HCT116 (cell line): ENCODE results near the gene RNF146. TPM values are rescaled to one million over a fixed set of nuclear protein-coding genes. Genes with fewer than 3 reads are reported as not detected.

Experiments used
- ATAC-seq: fragments of 200-7000 bp; cut with Tn5 transposase; 2 replicates; pipeline ENCODE4 v1.9.1; 2020; ENCODE audit warnings: mild to moderate bottlenecking, moderate library complexity
- Bru-seq: library from RNA; stranded (reverse); fragments of 400-500 nt; gene quantifications from one replicate; lab custom pipeline; 2021; lab: Mats Ljungman, UMichigan
- BruChase-seq, 2 experiments: library from RNA; stranded (reverse); fragments of 400-500 nt; gene quantifications; one replicate each; lab custom pipeline; 2021; lab: Mats Ljungman, UMichigan
- BruUV-seq: library from RNA; stranded (reverse); fragments of 400-500 nt; replicated peaks from 2 replicates; lab custom pipeline; 2021; lab: Mats Ljungman, UMichigan
- CTCF ChIA-PET: fragments of 300-600 bp; sonication (Branson Sonifier 250); formaldehyde crosslinking; loops from one replicate; lab custom pipeline; 2021; ENCODE audit warnings: antibody characterized with exemption; lab: Charles Lee
- POLR2A ChIA-PET: fragments of 300-600, 350-600 bp; sonication (Branson Sonifier 250); formaldehyde crosslinking; loops from one replicate; lab custom pipeline; 2021; ENCODE audit warnings: antibody characterized with exemption; lab: Charles Lee
- RAD21 ChIA-PET, 2 experiments: fragments of 300-600 bp; sonication (Branson Sonifier 250); formaldehyde crosslinking; loops; one replicate each; lab custom pipeline; 2023; ENCODE audit warnings: low total read pairs in 2 of 2; ENCODE audit not compliant: uncharacterized antibody in 2 of 2, unreplicated experiment in 2 of 2, low non-redundant PET in 1 of 2; lab: Charles Lee
- DNase-seq: peaks from one replicate; pipeline ENCODE4 v3.0.0-alpha.2; 2010; ENCODE audit warnings: low read depth, low spot score
- H2AFZ ChIP-seq: fragments of 200-600 bp; shearing (Covaris generic), sonication (generic); 2 replicates; pipeline ENCODE4 v1.6.1; 2017; ENCODE audit warnings: low read depth, mixed run types, mixed read lengths, antibody characterized with exemption, low read length; ENCODE audit not compliant: poor library complexity, severe bottlenecking
- H3K27ac ChIP-seq: 2 replicates; pipeline ENCODE4 v1.5.1; 2012; ENCODE audit warnings: low read depth, low read length
- H3K27me3 ChIP-seq: fragments of 200-600 bp; sonication (generic); 2 replicates; pipeline ENCODE4 v1.6.1; 2016; ENCODE audit warnings: mixed run types, low read length, mixed read lengths; ENCODE audit not compliant: insufficient read depth
- H3K36me3 ChIP-seq, 2 experiments: fragments of 200-500 bp in 1 of 2; fragments of 200-600 bp in 1 of 2; sonication (Bioruptor generic) in 1 of 2; sonication (generic) in 1 of 2; 2 replicates each; pipeline versions ENCODE4 v1.5.1 to v1.6.1; 2014 to 2016; ENCODE audit warnings: low read length in 2 of 2, inconsistent platforms in 1 of 2, mixed read lengths in 1 of 2, mixed run types in 1 of 2; ENCODE audit not compliant: insufficient read depth in 2 of 2, control insufficient read depth in 1 of 2
- H3K4me1 ChIP-seq, 2 experiments: fragments of 200-600 bp in 1 of 2; sonication (generic) in 1 of 2; 2 replicates each; pipeline versions ENCODE4 v1.5.1 to v1.6.1; 2012 to 2017; ENCODE audit warnings: low read length in 2 of 2, inconsistent platforms in 1 of 2, mild to moderate bottlenecking in 1 of 2, mixed read lengths in 1 of 2, mixed run types in 1 of 2, moderate library complexity in 1 of 2; ENCODE audit not compliant: insufficient read depth in 2 of 2, control insufficient read depth in 1 of 2
- H3K4me2 ChIP-seq: fragments of 200-600 bp; sonication (generic); 2 replicates; pipeline ENCODE4 v1.6.1; 2017; ENCODE audit warnings: mixed run types, low read length, mixed read lengths
- H3K4me3 ChIP-seq, 2 experiments: fragments of 200-600 bp in 1 of 2; sonication (generic) in 1 of 2; replicated peaks in 1 of 2; 2 replicates each; pipeline ENCODE4 v1.5.1; 2011 to 2016; ENCODE audit warnings: low read length in 2 of 2, control low read depth in 1 of 2, low read depth in 1 of 2, mild to moderate bottlenecking in 1 of 2, mixed read lengths in 1 of 2, mixed run types in 1 of 2
- H3K79me2 ChIP-seq: fragments of 200-600 bp; sonication (generic); 2 replicates; pipeline ENCODE4 v1.6.1; 2017; ENCODE audit warnings: mild to moderate bottlenecking, mixed run types, low read length, moderate library complexity, mixed read lengths; ENCODE audit not compliant: insufficient read depth
- H3K9ac ChIP-seq: fragments of 200-600 bp; sonication (generic); 2 replicates; pipeline ENCODE4 v1.6.1; 2016; ENCODE audit warnings: low read length, mixed read lengths
- H3K9me2 ChIP-seq: fragments of 200-600 bp; sonication (generic), shearing (Covaris generic); 2 replicates; pipeline ENCODE4 v1.6.1; 2017; ENCODE audit warnings: mixed run types, mild to moderate bottlenecking, moderate library complexity; ENCODE audit not compliant: insufficient read depth
- H3K9me3 ChIP-seq, 2 experiments: fragments of 200-500 bp in 1 of 2; fragments of 200-600 bp in 1 of 2; sonication (Bioruptor generic) in 1 of 2; sonication (generic) in 1 of 2; 2 replicates each; pipeline ENCODE4 v1.6.1; 2014 to 2017; ENCODE audit warnings: low read length in 2 of 2, mixed read lengths in 2 of 2, inconsistent platforms in 1 of 2, low read depth in 1 of 2, mild to moderate bottlenecking in 1 of 2, mixed run types in 1 of 2, moderate library complexity in 1 of 2; ENCODE audit not compliant: control insufficient read depth in 1 of 2, insufficient read depth in 1 of 2
- H4K20me1 ChIP-seq: fragments of 200-600 bp; sonication (generic), shearing (Covaris generic); 2 replicates; pipeline ENCODE4 v1.6.1; 2017; ENCODE audit warnings: mixed run types, mild to moderate bottlenecking, moderate library complexity; ENCODE audit not compliant: insufficient read depth
- CBX3 ChIP-seq: IDR thresholded peaks from 2 replicates; pipeline ENCODE4 v1.6.1; 2012; ENCODE audit warnings: low read depth
- CTCF ChIP-seq, 3 experiments: fragments of 200-600 bp in 1 of 3; sonication (generic) in 1 of 3; IDR thresholded peaks in 2 of 3; conservative IDR thresholded peaks in 1 of 3; 2 replicates each; pipeline ENCODE4 v1.5.1; 2012 to 2017; ENCODE audit warnings: low read depth in 2 of 3, low read length in 2 of 3, antibody characterized with exemption in 1 of 3, borderline replicate concordance in 1 of 3, control low read depth in 1 of 3, mild to moderate bottlenecking in 1 of 3, mixed read lengths in 1 of 3, mixed run types in 1 of 3, moderate library complexity in 1 of 3; ENCODE audit not compliant: insufficient read depth in 1 of 3
- ELF1 ChIP-seq: IDR thresholded peaks from 2 replicates; pipeline ENCODE4 v1.6.1; 2012; ENCODE audit warnings: low read depth, borderline replicate concordance
- JUND ChIP-seq: IDR thresholded peaks from 2 replicates; pipeline ENCODE4 v1.6.1; 2012
- MAX ChIP-seq: IDR thresholded peaks from 2 replicates; pipeline ENCODE4 v1.6.1; 2012
- POLR2A ChIP-seq: IDR thresholded peaks from 2 replicates; pipeline ENCODE4 v1.7.0; 2011; ENCODE audit warnings: borderline replicate concordance; ENCODE audit not compliant: insufficient read depth, insufficient read length; ENCODE audit errors: extremely low read depth
- RAD21 ChIP-seq: IDR thresholded peaks from 2 replicates; pipeline ENCODE4 v1.6.1; 2012; ENCODE audit warnings: low read depth, mild to moderate bottlenecking
- SIN3A ChIP-seq: IDR thresholded peaks from 2 replicates; pipeline ENCODE4 v1.6.1; 2012; ENCODE audit warnings: low read depth
- SRF ChIP-seq: IDR thresholded peaks from 2 replicates; pipeline ENCODE4 v1.6.1; 2012; ENCODE audit warnings: low read depth
- TCF7L2 ChIP-seq: IDR thresholded peaks from 2 replicates; pipeline ENCODE4 v1.7.0; 2011; ENCODE audit warnings: borderline replicate concordance, inconsistent platforms; ENCODE audit not compliant: insufficient read depth, insufficient read length; ENCODE audit errors: extremely low read depth
- YY1 ChIP-seq: IDR thresholded peaks from 2 replicates; pipeline ENCODE4 v1.6.1; 2011; ENCODE audit warnings: low read length, low read depth, moderate library complexity, mild to moderate bottlenecking; ENCODE audit not compliant: insufficient replicate concordance; ENCODE audit errors: extremely low read depth
- ZFX ChIP-seq: fragments of 450-650 bp; IDR thresholded peaks from 2 replicates; pipeline ENCODE4 v1.6.1; 2017
- intact Hi-C: fragments of 100-400 bp; cut with micrococcal nuclease; formaldehyde crosslinking; loops from 2 replicates; pipeline ENCODE4 v1.10.0; 2022
- long read RNA-seq: library from polyadenylated mRNA; unstranded; transcript quantifications from one replicate; pipeline ENCODE4 v2.0.0, GENCODE V29; 2021; ENCODE audit not compliant: unreplicated experiment
- polyA plus RNA-seq: library from polyadenylated mRNA; unstranded; fragments of >200 nt; gene quantifications from 2 replicates; pipeline ENCODE4 v1.2.1, GENCODE V29; 2012; ENCODE audit warnings: missing spikeins
- total RNA-seq: library from RNA; stranded (reverse); gene quantifications from one replicate; pipeline ENCODE4 v1.2.1, GENCODE V29; 2021; ENCODE audit not compliant: unreplicated experiment

RNF146 gene
- total RNA-seq (17.6 TPM), Bru-seq, nascent RNA (percentile 91 among the genes with signal in this experiment), BruChase-seq, experiment 1, labeled RNA remaining after a 6-hour chase (percentile 64 among the genes with signal in this experiment), BruChase-seq, experiment 2, labeled RNA remaining after a 2-hour chase (percentile 88 among the genes with signal in this experiment)
- polyA plus RNA-seq, result 12.0 and 15.2 TPM in 2 replicates
- long read RNA-seq, partial matches to known transcripts, result 1 of 8 reads
- long read RNA-seq, other reads (novel, unspliced or antisense), result 3 of 8 reads

DNA sequence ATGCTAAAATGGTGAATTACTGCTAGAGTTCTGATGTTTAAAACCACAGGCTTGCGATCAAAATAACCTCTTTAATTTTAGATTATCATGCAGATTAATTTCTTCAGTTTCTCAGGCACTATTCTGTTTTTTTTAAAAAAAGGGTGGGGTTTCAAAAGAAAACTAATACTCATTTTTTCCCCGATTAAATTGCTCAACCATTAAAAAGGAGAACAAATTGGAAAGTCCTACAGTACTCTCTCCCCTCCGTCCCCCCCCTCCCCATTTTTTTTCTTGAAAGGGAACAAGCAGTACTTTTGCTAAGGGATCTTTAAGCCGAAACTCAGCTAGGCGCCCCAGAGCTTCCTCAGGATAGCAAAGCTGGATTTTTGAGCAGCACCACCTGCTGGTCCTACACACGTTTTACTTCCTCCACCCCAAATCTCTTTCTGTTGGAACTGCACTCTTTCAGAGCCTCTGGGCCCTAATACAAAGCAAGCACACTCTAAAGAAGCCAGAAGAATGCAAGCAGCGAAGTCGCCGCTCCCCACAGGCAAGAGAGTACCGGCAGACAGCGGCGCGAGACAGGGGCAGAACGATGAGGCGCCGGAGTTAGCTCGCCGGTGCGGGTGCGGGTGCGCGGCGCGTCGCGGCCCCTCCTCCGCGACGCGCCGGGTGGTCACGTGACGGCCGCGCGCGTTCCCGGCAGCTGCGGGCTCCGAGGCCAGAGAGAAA lies at the start of gene RNF146:
TSS of gene RNF146 (plus strand) at position 687 of the 714 bp plus-strand sequence. CDS start 13,475 bp downstream, outside the sequence.
- POLR2A ChIA-PET, result interaction anchor here (0.6 to 1.2 kb wide), 6 partner anchors 20 to 283 kb away, joined by 3 to 4 read pairs (median 3); no protein-coding TSS in a partner anchor
- peak; percentile 84 for ATAC-seq
- no peaks in the 10 kb centered on the region for H3K36me3 ChIP-seq
- DNase-seq, result peak; percentile 75
- peak within 1 kb of the TSS; percentile 96 for H3K4me2 ChIP-seq
- no peaks in the 10 kb centered on the region for H3K27me3 ChIP-seq
- peaks cover 3 to 13% of the 10 kb centered on the region in 2 experiments; a peak in 3 of 4 replicates for H3K4me1 ChIP-seq
- H2AFZ ChIP-seq, result peak within 1 kb of the TSS; percentile 63
- H4K20me1 ChIP-seq, result no peaks in the 10 kb centered on the region
- BruUV-seq, result TSS peak; percentile 75
- RAD21 ChIA-PET, result interaction anchor here (0.6 to 1.4 kb wide), 3 partner anchors 76 to 374 kb away, joined by 3 to 6 read pairs (median 4); no protein-coding TSS in a partner anchor
- peak within 1 kb of the TSS; percentile 90 for H3K27ac ChIP-seq
- H3K4me3 ChIP-seq, result peak within 1 kb of the TSS; percentile 75 to 76
- H3K9ac ChIP-seq, result peak within 1 kb of the TSS; percentile 80
- peaks cover 41% of the 10 kb centered on the region for H3K79me2 ChIP-seq
- no peaks in the 10 kb centered on the region for H3K9me2 ChIP-seq
- peak; percentile 60 for TF ChIP-seq MAX
- TF ChIP-seq JUND, result no peak
- TF ChIP-seq RAD21, result peak; percentile 52
- TF ChIP-seq SRF, result no peak
- TF ChIP-seq YY1, result peak; percentile 20
- no peak for TF ChIP-seq ZFX
- TF ChIP-seq CTCF (IDR thresholded peaks at IDR 0.05 in 2 of 3, conservative IDR thresholded peaks at IDR 0.05 in 1 of 3; ENCODE audit: borderline replicate concordance in 1 of 3, insufficient read depth in 1 of 3, low read depth in 2 of 3, low read length in 2 of 3), result peak; percentile 64 to 74 (median 70); a peak in 5 of 6 replicates
- peak; percentile 14 for TF ChIP-seq TCF7L2
- TF ChIP-seq ELF1, result peak; percentile 13; the same call in 1 of the 2 replicates
- 0 out of 2 replicates have a peak, but pooled peaks have one; percentile 32 for TF ChIP-seq CBX3
- peak; percentile 5; the same call in 1 of the 2 replicates for TF ChIP-seq SIN3A
- TF ChIP-seq POLR2A, result peak; percentile 79
- intact Hi-C loops, result no loop called here
- H3K9me3 ChIP-seq, result no peaks in the 10 kb centered on the region
- CTCF ChIA-PET, result interaction anchor here (0.6 to 1.8 kb wide), 18 partner anchors 10 to 757 kb away, joined by 3 to 17 read pairs (median 5); no protein-coding TSS in a partner anchor
